ENCODE data around the gene CAMK1D.

The CAMK1D gene

DNA sequence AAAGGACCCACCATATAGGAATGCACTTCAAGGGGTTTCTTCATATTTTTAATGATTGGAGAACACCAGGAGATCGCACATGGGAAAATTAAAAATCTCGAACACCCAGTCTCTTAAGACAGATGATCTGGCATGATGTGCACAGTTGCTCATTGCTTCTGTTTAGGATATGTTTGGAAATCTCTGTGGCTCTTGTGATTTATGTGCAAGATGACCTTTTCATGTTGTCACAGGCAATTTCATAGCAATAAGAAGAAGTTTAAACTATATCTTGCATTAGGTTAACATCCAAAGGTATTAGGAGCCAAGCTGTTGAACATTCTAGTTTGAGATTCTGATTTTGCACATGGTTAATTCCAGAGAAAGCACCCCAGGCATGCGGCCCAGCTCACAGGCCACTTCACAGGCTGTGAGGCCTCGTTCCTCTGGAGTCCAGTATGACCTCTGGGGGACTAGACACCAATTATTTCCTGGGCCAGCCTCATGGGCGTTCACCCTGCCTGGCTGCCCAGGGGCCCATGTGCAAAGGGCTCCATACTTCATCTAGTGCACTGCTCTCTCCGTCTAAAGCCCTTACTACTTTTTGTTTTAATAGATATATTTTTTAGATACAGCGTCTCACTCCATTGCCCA, 28.4 kb downstream of the CAMK1D start:
- Histone ChIP-seq H3K27ac (ENCODE audit: low read depth, low read length) (no peak overlapping the region), H3K27me3 (ENCODE audit: control insufficient read depth in 1 of 2, insufficient read depth in 2 of 2, low read length in 2 of 2) (no peaks in the 10 kb centered on the region), H3K36me3 (ENCODE audit: insufficient read depth, low read length) (no peaks in the 10 kb centered on the region), H3K9me3 (ENCODE audit: low read length) (no peaks in the 10 kb centered on the region), H3K4me3 (ENCODE audit: low read depth in 1 of 2, low read length in 2 of 2) (no peak overlapping the region), H3K9ac (ENCODE audit: low read length) (no peak overlapping the region), H3K4me1 (ENCODE audit: insufficient read depth, low read length) (peaks cover 17% of the 10 kb centered on the region)

GRCh38 chr10:12380999-12381398, 31.7 kb downstream of the CAMK1D start:
- Histone ChIP-seq H3K4me3 (ENCODE audit: low read depth in 1 of 2, low read length in 2 of 2) (no peak overlapping the region), H3K27ac (ENCODE audit: low read depth, low read length) (no peak overlapping the region), H3K9me3 (ENCODE audit: low read length) (no peaks in the 10 kb centered on the region), H3K27me3 (ENCODE audit: control insufficient read depth in 1 of 2, insufficient read depth in 2 of 2, low read length in 2 of 2) (no peaks in the 10 kb centered on the region), H3K9ac (ENCODE audit: low read length) (no peak overlapping the region), H3K36me3 (ENCODE audit: insufficient read depth, low read length) (no peaks in the 10 kb centered on the region), H3K4me1 (ENCODE audit: insufficient read depth, low read length) (peaks cover 12% of the 10 kb centered on the region)

DNA sequence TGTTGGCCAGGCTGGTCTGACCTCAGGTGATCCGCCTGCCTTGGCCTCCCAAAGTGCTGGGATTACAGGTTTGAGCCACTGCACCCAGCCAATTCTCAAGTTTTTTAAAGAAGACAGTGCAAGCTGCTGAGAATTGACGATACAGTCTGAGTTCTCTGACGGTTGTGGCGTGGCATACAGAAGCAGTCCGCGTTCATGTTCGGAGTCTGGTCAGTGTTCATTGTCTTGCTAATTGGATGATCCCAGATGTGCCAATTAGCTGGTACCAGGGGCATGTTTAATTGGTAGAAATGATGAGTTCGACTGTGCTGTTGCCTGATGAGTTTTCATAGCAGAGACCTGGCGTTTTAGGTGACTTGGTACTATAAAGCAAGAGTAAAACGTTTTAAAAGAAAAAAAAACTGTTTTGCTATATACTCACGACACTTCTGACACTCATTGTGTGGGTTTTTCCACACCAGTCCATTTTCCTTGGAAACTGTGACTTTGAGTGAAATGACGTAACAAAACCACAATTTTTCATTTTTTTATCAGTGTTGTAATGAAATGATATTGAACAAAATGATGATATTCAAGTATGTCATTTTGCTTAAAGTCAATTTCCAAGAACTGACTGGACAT, 32.3 kb downstream of the CAMK1D start:
- Histone ChIP-seq H3K27ac (ENCODE audit: low read depth, low read length) (no peak overlapping the region), H3K9ac (ENCODE audit: low read length) (no peak overlapping the region), H3K36me3 (ENCODE audit: insufficient read depth, low read length) (no peaks in the 10 kb centered on the region), H3K4me3 (ENCODE audit: low read depth in 1 of 2, low read length in 2 of 2) (no peak overlapping the region), H3K4me1 (ENCODE audit: insufficient read depth, low read length) (peaks cover 12% of the 10 kb centered on the region), H3K27me3 (ENCODE audit: control insufficient read depth in 1 of 2, insufficient read depth in 2 of 2, low read length in 2 of 2) (no peaks in the 10 kb centered on the region), H3K9me3 (ENCODE audit: low read length) (no peaks in the 10 kb centered on the region)

DNA sequence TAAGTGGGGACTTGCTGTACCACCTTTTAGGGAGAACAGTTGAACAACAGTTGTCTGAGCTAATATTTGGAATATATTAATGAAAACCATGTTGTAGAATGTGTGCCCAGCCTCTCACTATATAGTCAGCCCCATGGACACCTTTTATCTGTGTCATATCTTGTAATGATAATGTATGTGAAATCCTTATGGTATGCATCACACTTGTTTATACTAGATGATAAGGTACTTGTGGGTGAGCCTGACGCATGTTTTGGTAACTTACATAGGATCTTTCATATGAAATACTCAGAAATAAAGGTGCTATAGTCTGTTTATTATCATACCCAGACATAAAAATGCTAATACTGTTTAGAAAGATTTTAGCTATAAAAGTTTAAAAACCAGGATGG, 32.8 kb downstream of the CAMK1D start:
- Histone ChIP-seq H3K4me3 (ENCODE audit: low read depth in 1 of 2, low read length in 2 of 2) (no peak overlapping the region), H3K27me3 (ENCODE audit: control insufficient read depth in 1 of 2, insufficient read depth in 2 of 2, low read length in 2 of 2) (no peaks in the 10 kb centered on the region), H3K9ac (ENCODE audit: low read length) (no peak overlapping the region), H3K9me3 (ENCODE audit: low read length) (no peaks in the 10 kb centered on the region), H3K27ac (ENCODE audit: low read depth, low read length) (no peak overlapping the region), H3K36me3 (ENCODE audit: insufficient read depth, low read length) (no peaks in the 10 kb centered on the region), H3K4me1 (ENCODE audit: insufficient read depth, low read length) (peaks cover 11% of the 10 kb centered on the region)

DNA sequence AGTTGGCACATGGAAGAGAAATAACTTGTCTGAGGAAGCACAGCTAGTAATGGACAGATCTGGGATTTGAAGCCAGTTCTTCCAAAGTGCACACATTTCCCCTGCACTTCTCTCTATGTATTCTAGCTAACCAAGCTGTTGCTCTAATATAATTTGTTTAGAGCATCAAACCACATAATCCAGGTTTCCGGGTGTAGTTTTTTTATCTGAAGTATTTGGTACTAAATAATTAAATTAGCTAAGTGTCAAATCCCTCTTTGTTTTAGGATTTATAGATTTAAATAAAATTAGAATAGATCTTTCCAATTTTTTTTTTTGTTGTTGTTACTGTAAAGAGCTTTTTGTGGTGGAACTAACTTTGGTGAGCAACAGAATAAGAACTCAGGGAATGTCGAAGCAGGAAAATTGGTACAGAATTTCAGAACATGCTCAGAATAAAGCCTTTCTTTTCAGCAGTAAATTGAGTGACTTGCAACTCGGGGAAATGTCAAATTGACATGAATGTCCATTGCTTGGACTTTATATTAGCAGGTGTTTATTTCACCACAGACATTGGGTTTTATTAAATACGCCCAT, 33.7 kb downstream of the CAMK1D start:
- no peaks in the 10 kb centered on the region for H3K36me3 ChIP-seq (ENCODE audit: insufficient read depth, low read length)
- peaks cover 2% of the 10 kb centered on the region for H3K4me1 ChIP-seq (ENCODE audit: insufficient read depth, low read length)
- H3K27ac ChIP-seq (ENCODE audit: low read depth, low read length): no peak overlapping the region

DNA sequence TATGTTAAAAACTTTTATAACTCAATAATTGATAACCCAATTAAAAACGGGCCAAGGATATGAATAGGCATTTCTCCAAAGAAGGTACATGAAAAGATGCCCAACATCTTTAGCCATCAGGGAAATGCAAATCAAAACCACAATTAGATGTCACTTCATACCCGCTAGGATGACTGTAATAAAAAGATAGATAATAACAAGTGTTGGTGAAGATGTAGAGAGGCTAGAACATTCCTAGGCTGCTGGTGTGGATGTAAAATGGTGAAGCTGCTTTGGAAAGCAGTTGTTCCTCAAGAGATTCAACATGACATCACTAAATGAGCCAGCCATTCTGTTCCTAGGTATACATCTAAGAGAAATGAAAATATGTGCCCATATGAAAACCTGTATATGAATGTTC, 35.6 kb downstream of the CAMK1D start:
- Histone ChIP-seq H3K36me3 (ENCODE audit: insufficient read depth, low read length) (no peaks in the 10 kb centered on the region), H3K27me3 (ENCODE audit: control insufficient read depth in 1 of 2, insufficient read depth in 2 of 2, low read length in 2 of 2) (no peaks in the 10 kb centered on the region), H3K27ac (ENCODE audit: low read depth, low read length) (no peak overlapping the region), H3K9me3 (ENCODE audit: low read length) (no peaks in the 10 kb centered on the region), H3K9ac (ENCODE audit: low read length) (no peak overlapping the region), H3K4me1 (ENCODE audit: insufficient read depth, low read length) (peaks cover 11% of the 10 kb centered on the region), H3K4me3 (ENCODE audit: low read depth in 1 of 2, low read length in 2 of 2) (no peak overlapping the region)

More for the DNA sequence above, 33.7 kb downstream of the CAMK1D start:
- Histone ChIP-seq H3K9me3 (ENCODE audit: low read length) (no peaks in the 10 kb centered on the region), H3K4me3 (ENCODE audit: low read depth in 1 of 2, low read length in 2 of 2) (no peak overlapping the region), H3K9ac (ENCODE audit: low read length) (no peak overlapping the region), H3K27me3 (ENCODE audit: control insufficient read depth in 1 of 2, insufficient read depth in 2 of 2, low read length in 2 of 2) (no peaks in the 10 kb centered on the region)

- Histone ChIP-seq H3K9me3 (ENCODE audit: low read length) (no peaks in the 10 kb centered on the region), H3K9ac (ENCODE audit: low read length) (no peak overlapping the region), H3K27me3 (ENCODE audit: control insufficient read depth in 1 of 2, insufficient read depth in 2 of 2, low read length in 2 of 2) (no peaks in the 10 kb centered on the region), H3K4me1 (ENCODE audit: insufficient read depth, low read length) (peaks cover 11% of the 10 kb centered on the region), H3K36me3 (ENCODE audit: insufficient read depth, low read length) (no peaks in the 10 kb centered on the region), H3K4me3 (ENCODE audit: low read depth in 1 of 2, low read length in 2 of 2) (no peak overlapping the region), H3K27ac (ENCODE audit: low read depth, low read length) (no peak overlapping the region)
Measured at GRCh38 chr10:12387561-12388210, 38.3 kb downstream of the CAMK1D start.

GRCh38 chr10:12388671-12389070, 39.3 kb downstream of the CAMK1D start:
- no peaks in the 10 kb centered on the region for H3K36me3 ChIP-seq (ENCODE audit: insufficient read depth, low read length)
- H3K9me3 ChIP-seq (ENCODE audit: low read length): no peaks in the 10 kb centered on the region
- no peaks in the 10 kb centered on the region for H3K27me3 ChIP-seq (ENCODE audit: control insufficient read depth in 1 of 2, insufficient read depth in 2 of 2, low read length in 2 of 2)
- peaks cover 11% of the 10 kb centered on the region for H3K4me1 ChIP-seq (ENCODE audit: insufficient read depth, low read length)
- no peak overlapping the region for H3K27ac ChIP-seq (ENCODE audit: low read depth, low read length)
- H3K9ac ChIP-seq (ENCODE audit: low read length): no peak overlapping the region
- no peak overlapping the region for H3K4me3 ChIP-seq (ENCODE audit: low read depth in 1 of 2, low read length in 2 of 2)

DNA sequence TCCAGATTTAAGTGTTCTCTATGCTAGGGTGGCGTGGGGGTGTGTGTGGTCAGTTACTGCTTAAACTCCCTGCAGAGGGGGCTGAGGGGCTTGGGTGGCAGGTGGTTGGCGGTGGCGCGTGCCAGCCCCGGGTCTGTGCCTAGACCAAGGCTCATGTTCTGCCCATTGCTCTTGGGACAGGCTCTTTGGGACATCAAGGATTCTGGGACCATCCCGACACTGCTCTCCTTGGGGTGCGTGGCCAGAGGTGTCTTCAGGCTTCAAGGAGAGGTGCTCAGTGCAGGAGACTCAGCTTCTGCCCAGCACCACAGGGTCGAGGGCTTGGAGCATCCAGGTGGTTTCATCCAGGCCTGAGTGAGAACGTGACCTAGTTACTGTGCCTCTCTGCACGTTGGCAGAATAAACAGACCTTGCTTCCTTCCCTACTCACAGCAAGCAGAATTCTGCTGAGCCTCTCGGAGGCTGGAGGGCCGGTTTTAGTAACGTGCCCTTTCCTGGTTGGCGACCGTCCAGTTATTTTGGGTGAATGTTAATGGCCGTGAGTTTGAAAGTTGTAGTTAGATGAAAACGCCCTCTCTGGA, 39.9 kb downstream of the CAMK1D start:
- Histone ChIP-seq H3K9ac (ENCODE audit: low read length) (no peak overlapping the region), H3K9me3 (ENCODE audit: low read length) (no peaks in the 10 kb centered on the region), H3K36me3 (ENCODE audit: insufficient read depth, low read length) (no peaks in the 10 kb centered on the region), H3K4me1 (ENCODE audit: insufficient read depth, low read length) (peaks cover 11% of the 10 kb centered on the region), H3K27me3 (ENCODE audit: control insufficient read depth in 1 of 2, insufficient read depth in 2 of 2, low read length in 2 of 2) (no peaks in the 10 kb centered on the region), H3K27ac (ENCODE audit: low read depth, low read length) (no peak overlapping the region), H3K4me3 (ENCODE audit: low read depth in 1 of 2, low read length in 2 of 2) (no peak overlapping the region)

DNA sequence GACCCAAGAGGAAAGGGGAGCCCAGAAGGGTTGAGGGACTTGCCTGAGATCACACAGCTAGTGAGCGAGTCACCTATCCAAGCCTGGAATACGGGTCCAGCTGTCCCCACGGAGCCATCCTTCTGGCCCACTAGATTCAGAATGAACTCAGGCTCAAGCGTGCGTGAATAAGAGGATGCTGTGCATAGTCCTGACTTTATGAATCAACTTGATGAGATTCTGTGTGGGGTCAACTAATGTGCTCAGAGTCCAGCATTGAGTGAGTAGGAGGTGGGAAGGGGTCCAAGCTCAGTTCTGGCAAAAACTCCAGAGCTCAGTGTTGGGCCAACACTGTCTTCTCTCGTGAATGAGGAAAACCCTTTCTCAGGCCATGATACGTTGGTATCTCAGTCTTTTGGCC, 41.4 kb downstream of the CAMK1D start:
- no peak overlapping the region for H3K9ac ChIP-seq (ENCODE audit: low read length)
- no peak overlapping the region for H3K4me3 ChIP-seq (ENCODE audit: low read depth in 1 of 2, low read length in 2 of 2)
- no peaks in the 10 kb centered on the region for H3K36me3 ChIP-seq (ENCODE audit: insufficient read depth, low read length)
- no peaks in the 10 kb centered on the region for H3K27me3 ChIP-seq (ENCODE audit: control insufficient read depth in 1 of 2, insufficient read depth in 2 of 2, low read length in 2 of 2)
- H3K9me3 ChIP-seq (ENCODE audit: low read length): no peaks in the 10 kb centered on the region
- peaks cover 11% of the 10 kb centered on the region for H3K4me1 ChIP-seq (ENCODE audit: insufficient read depth, low read length)
- no peak overlapping the region for H3K27ac ChIP-seq (ENCODE audit: low read depth, low read length)

- Histone ChIP-seq H3K9ac (ENCODE audit: low read length) (no peak overlapping the region), H3K27ac (ENCODE audit: low read depth, low read length) (no peak overlapping the region), H3K36me3 (ENCODE audit: insufficient read depth, low read length) (no peaks in the 10 kb centered on the region), H3K4me3 (ENCODE audit: low read depth in 1 of 2, low read length in 2 of 2) (no peak overlapping the region), H3K9me3 (ENCODE audit: low read length) (no peaks in the 10 kb centered on the region), H3K27me3 (ENCODE audit: control insufficient read depth in 1 of 2, insufficient read depth in 2 of 2, low read length in 2 of 2) (no peaks in the 10 kb centered on the region), H3K4me1 (ENCODE audit: insufficient read depth, low read length) (peaks cover 11% of the 10 kb centered on the region)
Measured at GRCh38 chr10:12391206-12391605, 41.9 kb downstream of the CAMK1D start.

All from muscle layer of colon (tissue), 2 donors.